Large intestine (tissue), 3 donors: ENCODE results near the gene HOXC10. TPM values are rescaled to one million over a fixed set of nuclear protein-coding genes. Genes with fewer than 3 reads are reported as not detected.
A peak's percentile ranks its signal among the peaks of the same experiment; 100 is the strongest.

ENCODE experiments used
- DNase-seq, 2 donors: peaks; one replicate each; pipeline versions ENCODE4 v3.0.0 to v3.0.0-alpha.2; 2013
- H3K27ac ChIP-seq: one replicate; pipeline ENCODE4 v1.5.1; 2013; ENCODE audit warnings: low read length
- H3K27me3 ChIP-seq: 2 replicates; pipeline ENCODE4 v1.6.1; 2013; ENCODE audit warnings: low read length; ENCODE audit not compliant: control insufficient read depth, insufficient read depth
- H3K36me3 ChIP-seq: 2 replicates; pipeline ENCODE4 v1.6.1; 2013; ENCODE audit warnings: low read length; ENCODE audit not compliant: control insufficient read depth, insufficient read depth
- H3K4me1 ChIP-seq: one replicate; pipeline ENCODE4 v1.6.1; 2013; ENCODE audit warnings: low read length; ENCODE audit not compliant: control insufficient read depth, insufficient read depth
- H3K4me3 ChIP-seq: one replicate; pipeline ENCODE4 v1.5.1; 2013; ENCODE audit warnings: low read length
- H3K9me3 ChIP-seq: one replicate; pipeline ENCODE4 v1.6.1; 2013; ENCODE audit warnings: mild to moderate bottlenecking, low read depth, low read length, moderate library complexity; ENCODE audit not compliant: control insufficient read depth
- WGBS: methylation state at CpG from one replicate; pipeline ENCODE4 v1.1.5; 2013; ENCODE audit warnings: low lambda C conversion rate; ENCODE audit not compliant: insufficient coverage; 5-methylcytosine and 5-hydroxymethylcytosine counted together
- polyA plus RNA-seq: library from polyadenylated mRNA; unstranded; fragments of 120-200 nt; gene quantifications from one replicate; pipeline ENCODE4 v1.2.1, GENCODE V29; 2013

The HOXC10 gene
- polyA plus RNA-seq, 1 donor = 0.19 TPM

- peaks cover 99% of the 10 kb centered on the region for H3K27me3 ChIP-seq
- H3K4me1 ChIP-seq = peaks cover 38% of the 10 kb centered on the region
- no peak overlapping the region for H3K4me3 ChIP-seq
- peaks cover 13% of the 10 kb centered on the region for H3K9me3 ChIP-seq
- H3K27ac ChIP-seq = no peak overlapping the region
- 20% methylated on average over 2 of the region's 21 CpGs for WGBS
- H3K36me3 ChIP-seq = no peaks in the 10 kb centered on the region
- no peak for DNase-seq
Observed at GRCh38 chr12:53986686-53987483, 1.9 kb downstream of the HOXC10 start.

GRCh38 chr12:53987787-53988230 is 2.9 kb downstream of the HOXC10 start:
- WGBS = no CpG with 5 or more reads among the region's 4 CpGs
- H3K9me3 ChIP-seq = peaks cover 13% of the 10 kb centered on the region
- no peak overlapping the region for H3K4me3 ChIP-seq
- DNase-seq = no peak
- peaks cover 99% of the 10 kb centered on the region for H3K27me3 ChIP-seq
- H3K4me1 ChIP-seq = peaks cover 38% of the 10 kb centered on the region
- H3K36me3 ChIP-seq = no peaks in the 10 kb centered on the region
- H3K27ac ChIP-seq = no peak overlapping the region

GRCh38 chr12:53988541-53989226 is 3.7 kb downstream of the HOXC10 start:
- 0% methylated on average over 1 of the region's 5 CpGs for WGBS

GRCh38 chr12:53989227-53990113 is 4.5 kb downstream of the HOXC10 start:
- no peak overlapping the region for H3K27ac ChIP-seq
- no peaks in the 10 kb centered on the region for H3K36me3 ChIP-seq
- WGBS = 8% methylated on average over 6 of the region's 28 CpGs
- H3K4me1 ChIP-seq = peaks cover 43% of the 10 kb centered on the region
- peaks cover 99% of the 10 kb centered on the region for H3K27me3 ChIP-seq
- H3K9me3 ChIP-seq = peaks cover 18% of the 10 kb centered on the region
- H3K4me3 ChIP-seq = no peak overlapping the region
- DNase-seq = peak in 1 of 2 donors; percentile 55

More at GRCh38 chr12:53988541-53989226, 3.7 kb downstream of the HOXC10 start:
- H3K27me3 ChIP-seq = peaks cover 99% of the 10 kb centered on the region
- peaks cover 13% of the 10 kb centered on the region for H3K9me3 ChIP-seq
- H3K4me1 ChIP-seq = peaks cover 38% of the 10 kb centered on the region
- no peak overlapping the region for H3K27ac ChIP-seq
- H3K4me3 ChIP-seq = no peak overlapping the region
- H3K36me3 ChIP-seq = no peaks in the 10 kb centered on the region
- peak in 1 of 2 donors; percentile 59 for DNase-seq

- DNase-seq = no peak
- Histone ChIP-seq H3K27me3 (peaks cover 100% of the 10 kb centered on the region), H3K9me3 (peaks cover 20% of the 10 kb centered on the region), H3K36me3 (no peaks in the 10 kb centered on the region), H3K27ac (no peak overlapping the region), H3K4me1 (peaks cover 42% of the 10 kb centered on the region), H3K4me3 (no peak overlapping the region)
- WGBS = 0% methylated on average over 1 of the region's 27 CpGs
Observed at GRCh38 chr12:53990311-53991076, 5.5 kb downstream of the HOXC10 start.

- Histone ChIP-seq H3K4me1 (peaks cover 42% of the 10 kb centered on the region), H3K9me3 (peaks cover 19% of the 10 kb centered on the region), H3K27ac (no peak overlapping the region), H3K36me3 (no peaks in the 10 kb centered on the region), H3K27me3 (peaks cover 100% of the 10 kb centered on the region), H3K4me3 (no peak overlapping the region)
- WGBS = no CpG with 5 or more reads among the region's 8 CpGs
- no peak for DNase-seq
Observed at GRCh38 chr12:53991077-53991460, 6.1 kb downstream of the HOXC10 start.

GRCh38 chr12:53992377-53992889 is 7.5 kb downstream of the HOXC10 start:
- Histone ChIP-seq H3K27me3 (peaks cover 100% of the 10 kb centered on the region), H3K36me3 (no peaks in the 10 kb centered on the region), H3K9me3 (peaks cover 20% of the 10 kb centered on the region), H3K27ac (no peak overlapping the region), H3K4me3 (no peak overlapping the region), H3K4me1 (peaks cover 40% of the 10 kb centered on the region)
- no peak for DNase-seq
- 18% methylated on average over 2 of the region's 7 CpGs for WGBS

- peaks cover 35% of the 10 kb centered on the region for H3K4me1 ChIP-seq
- no peak for DNase-seq
- H3K36me3 ChIP-seq = no peaks in the 10 kb centered on the region
- H3K4me3 ChIP-seq = no peak overlapping the region
- 10% methylated on average over 2 of the region's 18 CpGs for WGBS
- H3K27ac ChIP-seq = no peak overlapping the region
- peaks cover 100% of the 10 kb centered on the region for H3K27me3 ChIP-seq
- peaks cover 24% of the 10 kb centered on the region for H3K9me3 ChIP-seq
Observed at GRCh38 chr12:53993162-53994008, 8.4 kb downstream of the HOXC10 start.

- H3K36me3 ChIP-seq = no peaks in the 10 kb centered on the region
- H3K4me3 ChIP-seq = no peak overlapping the region
- H3K9me3 ChIP-seq = peaks cover 24% of the 10 kb centered on the region
- no CpG with 5 or more reads among the region's 19 CpGs for WGBS
- peaks cover 100% of the 10 kb centered on the region for H3K27me3 ChIP-seq
- H3K4me1 ChIP-seq = peaks cover 31% of the 10 kb centered on the region
- no peak overlapping the region for H3K27ac ChIP-seq
- DNase-seq = no peak
Observed at GRCh38 chr12:53994009-53994263, 9.0 kb downstream of the HOXC10 start.
